ENCODE measurements around the gene KCND2. TPM values are rescaled to one million over a fixed set of nuclear protein-coding genes. Genes with fewer than 3 reads are reported as not detected.

Gene KCND2
- total RNA-seq, 1 donor from 2014 or later, result 0.61 TPM

- no peak for TF ChIP-seq CTCF (IDR thresholded peaks at IDR 0.05)
- Histone ChIP-seq H3K9me3 (no peaks in the 10 kb centered on the region), H3K4me1 (no peaks in the 10 kb centered on the region), H3K4me3 (no peak overlapping the region), H3K27me3 (no peaks in the 10 kb centered on the region), H3K36me3 (no peaks in the 10 kb centered on the region), H3K27ac (no peak overlapping the region)
- intact Hi-C loops (cut with DNase I), result no loop called here
- ATAC-seq (no peak), DNase-seq (no peak)
Observed at GRCh38 chr7:120717166-120717565, 444.2 kb downstream of the KCND2 start.

- no peak for TF ChIP-seq CTCF (IDR thresholded peaks at IDR 0.05)
- intact Hi-C loops (cut with DNase I), result no loop called here
Observed at GRCh38 chr7:120718361-120718760, 445.4 kb downstream of the KCND2 start.

GRCh38 chr7:120720317-120720716, 447.3 kb downstream of the KCND2 start:
- Histone ChIP-seq H3K27me3 (no peaks in the 10 kb centered on the region), H3K9me3 (no peaks in the 10 kb centered on the region), H3K36me3 (no peaks in the 10 kb centered on the region), H3K4me1 (no peaks in the 10 kb centered on the region), H3K27ac (no peak overlapping the region), H3K4me3 (no peak overlapping the region)
- DNase-seq (no peak), ATAC-seq (no peak)
- intact Hi-C loops (cut with DNase I), result no loop called here
- no peak for TF ChIP-seq CTCF (IDR thresholded peaks at IDR 0.05)

More at GRCh38 chr7:120718361-120718760, 445.4 kb downstream of the KCND2 start:
- no peak for ATAC-seq
- no peak for DNase-seq
- H3K27me3 ChIP-seq, result no peaks in the 10 kb centered on the region
- H3K4me3 ChIP-seq, result no peak overlapping the region
- H3K4me1 ChIP-seq, result no peaks in the 10 kb centered on the region
- H3K27ac ChIP-seq, result no peak overlapping the region
- no peaks in the 10 kb centered on the region for H3K36me3 ChIP-seq
- no peaks in the 10 kb centered on the region for H3K9me3 ChIP-seq

- TF ChIP-seq CTCF (IDR thresholded peaks at IDR 0.05), result no peak
Observed at GRCh38 chr7:120723465-120724385, 450.8 kb downstream of the KCND2 start.

GRCh38 chr7:120724448-120724847, 451.5 kb downstream of the KCND2 start:
- no peak for TF ChIP-seq CTCF (IDR thresholded peaks at IDR 0.05)
- H3K27me3 ChIP-seq, result no peaks in the 10 kb centered on the region
- H3K9me3 ChIP-seq, result no peaks in the 10 kb centered on the region
- DNase-seq (no peak), ATAC-seq (no peak)
- H3K36me3 ChIP-seq, result no peaks in the 10 kb centered on the region
- intact Hi-C loops (cut with DNase I), result no loop called here
- no peak overlapping the region for H3K27ac ChIP-seq
- H3K4me1 ChIP-seq, result no peaks in the 10 kb centered on the region
- no peak overlapping the region for H3K4me3 ChIP-seq

More at GRCh38 chr7:120723465-120724385, 450.8 kb downstream of the KCND2 start:
- Histone ChIP-seq H3K27me3 (no peaks in the 10 kb centered on the region), H3K4me3 (no peak overlapping the region), H3K27ac (no peak overlapping the region), H3K9me3 (no peaks in the 10 kb centered on the region), H3K4me1 (no peaks in the 10 kb centered on the region), H3K36me3 (no peaks in the 10 kb centered on the region)
- no peak for DNase-seq
- intact Hi-C loops (cut with DNase I), result no loop called here
- no peak for ATAC-seq
